Ovary (tissue), 9 donors: ENCODE data around the gene TMEM52B. TPM values are rescaled to one million over a fixed set of nuclear protein-coding genes. Genes with fewer than 3 reads are reported as not detected.
A peak's percentile ranks its signal among the peaks of the same experiment; 100 is the strongest.

Experiments used
- DNase-seq, 5 donors: peaks; one replicate each; pipeline ENCODE4 v3.0.0-alpha.2; 2019 to 2020
- H3K27ac ChIP-seq, 2 donors: fragments of 200-600 bp; one replicate each; pipeline versions ENCODE4 v1.5.1 to v1.8.0; 2019 to 2022
- H3K27me3 ChIP-seq: fragments of 200-600 bp; one replicate; pipeline ENCODE4 v1.8.0; 2022
- H3K36me3 ChIP-seq: fragments of 200-600 bp; sonication (generic); one replicate; pipeline ENCODE4 v1.5.1; 2019
- H3K4me1 ChIP-seq: one replicate; pipeline ENCODE4 v1.8.1; 2013; ENCODE audit warnings: mild to moderate bottlenecking, moderate library complexity; ENCODE audit not compliant: insufficient read depth
- H3K4me3 ChIP-seq: fragments of 200-600 bp; sonication (generic); one replicate; pipeline ENCODE4 v1.5.1; 2017
- H3K9me3 ChIP-seq, 2 donors: fragments of 200-600 bp in 1 of 2; sonication (generic) in 1 of 2; one replicate each; pipeline versions ENCODE4 v1.5.1 to v1.8.1; 2013 to 2019; ENCODE audit warnings: mild to moderate bottlenecking in 1 of 2, moderate library complexity in 1 of 2
- CTCF ChIP-seq, 3 donors: fragments of 450-650 bp in 2 of 3; fragments of 200-600 bp in 1 of 3; IDR thresholded peaks; one replicate each; pipeline versions ENCODE4 v1.5.1 to v1.8.0; 2016 to 2022; ENCODE audit warnings: antibody characterized with exemption in 3 of 3, mild to moderate bottlenecking in 1 of 3
- EP300 ChIP-seq: sonication (generic); formaldehyde crosslinking; IDR thresholded peaks from one replicate; pipeline ENCODE4 v1.6.1; 2017; ENCODE audit warnings: antibody characterized with exemption
- POLR2A ChIP-seq: fragments of 450-650 bp; IDR thresholded peaks from one replicate; pipeline ENCODE4 v1.6.1; 2017; ENCODE audit warnings: antibody characterized with exemption, mild to moderate bottlenecking, moderate library complexity
- WGBS, 3 donors: extraction: QIAGEN DNeasy Blood & Tissue Kit in 1 of 3; methylation state at CpG; one replicate each; pipeline versions ENCODE4 v1.1.5 to v1.1.7; 2013 to 2017; 5-methylcytosine and 5-hydroxymethylcytosine counted together
- intact Hi-C, 4 donors: fragments of 100-400 bp; cut with DNase I; formaldehyde crosslinking; loops; one replicate each; pipeline versions ENCODE4 v1.11.0 to v1.15.1; 2022 to 2023
- polyA plus RNA-seq, 2 donors: library from polyadenylated mRNA; stranded (reverse); fragments of 200-250 nt in 1 of 2; fragments of 350-450 nt in 1 of 2; fragmentation: Illumina TruSeq in 1 of 2; extraction: RNeasy Lipid Tissue Mini Kit (QIAGEN cat#74804) in 1 of 2; gene quantifications; one replicate each; pipeline ENCODE4 v1.2.3, GENCODE V29; 2013 to 2014
- total RNA-seq, 7 donors: library from RNA; depleted of rRNA in 2 of 7; stranded (reverse); fragments of >200 nt in 2 of 7; fragmentation: NEBNext Ultra II Directional in 3 of 7; extraction: Animal tissue kit (Norgen Biotek cat#: 25700) in 3 of 7; gene quantifications; one replicate each; pipeline versions ENCODE4 v1.1.0 to v1.2.4, GENCODE V29; 2016 to 2023
- donor health status: DM: no; HTN: no; CAD: no; lungs with moderate emphysema.
- donor health status: DM: no; HTN: no; CAD: no.
- donor health status: Bipolar disorder and iron deficiency.
- donor health status: DM: yes; HTN: yes; CAD: no.
- donor health status: DM: no; HTN: no; CAD: no.
- donor health status: DM: yes; HTN: yes; CAD: no.

The TMEM52B gene
- total and polyA plus RNA-seq, 9 donors: 0.04 to 0.69 (median 0.09) TPM; not detected in 5

DNA sequence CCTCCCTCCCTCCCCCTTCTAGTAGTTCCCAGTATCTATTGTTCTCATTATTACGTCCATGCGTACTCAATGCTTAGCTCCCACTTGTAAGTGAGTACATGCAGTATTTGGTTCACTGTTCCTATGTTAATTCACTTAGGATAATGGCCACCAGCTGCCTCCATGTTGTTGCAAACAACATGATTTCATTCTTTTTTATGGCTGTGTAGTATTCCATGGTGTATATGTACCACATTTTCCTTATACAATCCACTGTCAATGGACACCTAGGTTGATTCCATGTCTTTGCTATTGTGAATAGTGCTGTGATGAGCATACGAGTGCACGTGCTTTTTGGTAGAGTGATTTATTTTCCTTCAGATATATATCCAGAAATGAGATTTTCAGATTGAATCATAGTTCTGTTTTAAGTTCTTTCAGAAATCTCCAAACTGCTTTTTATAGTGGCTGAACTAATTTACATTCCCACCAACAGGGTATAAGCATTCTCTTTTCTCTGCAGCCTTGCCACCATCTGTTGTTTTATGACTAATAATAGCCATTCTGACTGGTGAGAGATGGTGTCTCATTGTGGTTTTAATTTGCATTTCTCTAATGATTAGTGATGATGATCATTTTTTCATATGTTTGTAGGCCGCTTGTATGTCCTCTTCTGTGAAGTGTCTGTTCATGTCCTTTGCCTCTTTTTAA lies 31.0 kb upstream of the TMEM52B start:
- TF ChIP-seq EP300 (no peak), CTCF (IDR thresholded peaks at IDR 0.05) (no peak), POLR2A (no peak)
- 88 to 92% (median 92%) methylated on average over 5 of the region's 5 CpGs for WGBS, 3 donors

DNA sequence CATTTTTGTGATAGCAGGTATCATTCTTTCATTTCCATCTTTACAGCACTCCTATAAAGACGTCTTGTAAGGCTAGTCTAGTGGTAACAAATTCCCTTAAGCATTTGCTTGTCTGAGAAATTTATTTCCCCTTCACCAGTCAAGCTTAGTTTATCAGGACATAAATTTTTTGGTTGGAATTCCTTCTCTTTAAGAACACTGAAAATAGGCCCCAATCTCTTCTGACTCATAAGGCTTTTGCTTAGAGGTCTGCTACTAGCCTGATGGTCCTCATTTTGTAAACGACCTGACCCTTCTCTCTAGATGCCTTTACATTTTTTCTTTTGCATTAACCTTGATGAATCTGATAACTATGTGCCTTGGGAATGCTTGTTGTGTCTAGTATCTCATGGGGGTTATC lies 27.2 kb upstream of the TMEM52B start:
- H3K27me3 ChIP-seq: no peaks in the 10 kb centered on the region
- TF ChIP-seq POLR2A: no peak
- no peak for TF ChIP-seq CTCF (IDR thresholded peaks at IDR 0.05)
- no peak for TF ChIP-seq EP300
- H3K4me3 ChIP-seq: no peak overlapping the region
- intact Hi-C loops: no loop called here
- no peaks in the 10 kb centered on the region for H3K36me3 ChIP-seq
- WGBS, 3 donors: 32 to 44% (median 39%) methylated on average over 2 of the region's 2 CpGs
- no peaks in the 10 kb centered on the region for H3K4me1 ChIP-seq
- no peak overlapping the region for H3K27ac ChIP-seq
- no peaks in the 10 kb centered on the region for H3K9me3 ChIP-seq
- no peak for DNase-seq

More for the DNA sequence above, 31.0 kb upstream of the TMEM52B start:
- Histone ChIP-seq H3K4me3 (no peak overlapping the region), H3K27me3 (no peaks in the 10 kb centered on the region), H3K27ac (no peak overlapping the region), H3K9me3 (no peaks in the 10 kb centered on the region), H3K36me3 (no peaks in the 10 kb centered on the region), H3K4me1 (no peaks in the 10 kb centered on the region)
- intact Hi-C loops: loop anchor here in 1 of 4 donors (10.0 kb wide), 1 partner anchor 113 kb away; the partner anchor contains the start of gene CLEC9A
- DNase-seq: no peak

DNA sequence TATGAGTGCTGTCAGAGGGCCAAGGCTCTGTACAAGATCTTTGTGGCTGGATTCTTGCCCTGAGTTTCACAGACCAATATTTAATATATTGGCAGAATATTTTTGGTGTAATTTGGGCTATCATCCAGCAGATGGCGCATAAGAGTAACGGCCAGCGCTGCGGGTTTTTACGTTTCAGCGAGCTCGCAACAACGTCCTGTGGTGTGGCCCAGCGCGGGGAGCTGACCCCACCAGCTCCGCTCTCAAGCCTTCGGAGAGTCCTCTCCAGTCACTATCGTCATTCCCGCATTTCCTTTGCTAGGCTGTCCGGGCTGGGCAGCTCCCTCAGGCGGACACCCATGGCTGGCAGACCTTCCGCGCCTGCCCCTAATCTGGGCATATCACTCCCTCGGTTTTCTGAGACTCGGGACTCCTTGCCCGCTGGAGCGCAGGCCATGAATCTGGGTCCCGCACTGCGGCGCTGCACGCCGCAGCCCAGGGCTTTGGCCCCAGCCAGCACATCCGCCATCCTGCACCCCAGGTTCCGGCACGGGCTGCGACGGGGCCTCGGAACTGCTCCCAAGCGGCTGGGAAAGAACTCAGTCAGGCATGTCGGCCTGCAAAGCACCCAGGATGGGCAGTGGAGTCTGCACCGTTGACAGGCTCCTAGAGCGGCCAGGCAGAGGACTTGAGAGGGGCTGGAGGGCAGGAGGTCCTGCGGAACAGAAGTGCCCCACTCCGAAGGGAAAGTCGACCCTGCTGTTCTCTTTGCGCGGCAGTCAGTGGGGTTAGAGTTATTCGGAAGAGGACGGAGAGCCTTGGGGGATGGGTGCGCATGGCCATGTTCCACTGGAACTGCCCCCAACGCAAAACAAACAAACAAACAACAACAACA lies 25.3 kb upstream of the TMEM52B start:
- 4 to 5% (median 5%) methylated on average over 46 of the region's 46 CpGs for WGBS, 3 donors
- intact Hi-C loops: no loop called here
- no peaks in the 10 kb centered on the region for H3K36me3 ChIP-seq
- H3K27me3 ChIP-seq: no peaks in the 10 kb centered on the region
- no peaks in the 10 kb centered on the region for H3K9me3 ChIP-seq
- H3K27ac ChIP-seq: peak overlapping the region; percentile 26 to 62
- no peaks in the 10 kb centered on the region for H3K4me1 ChIP-seq
- no peak for TF ChIP-seq POLR2A
- no peak for TF ChIP-seq EP300
- peak; percentile 71 to 82 (median 75) for TF ChIP-seq CTCF (IDR thresholded peaks at IDR 0.05)
- peak overlapping the region; percentile 46 for H3K4me3 ChIP-seq
- peak; percentile 62 to 77 (median 70) for DNase-seq

DNA sequence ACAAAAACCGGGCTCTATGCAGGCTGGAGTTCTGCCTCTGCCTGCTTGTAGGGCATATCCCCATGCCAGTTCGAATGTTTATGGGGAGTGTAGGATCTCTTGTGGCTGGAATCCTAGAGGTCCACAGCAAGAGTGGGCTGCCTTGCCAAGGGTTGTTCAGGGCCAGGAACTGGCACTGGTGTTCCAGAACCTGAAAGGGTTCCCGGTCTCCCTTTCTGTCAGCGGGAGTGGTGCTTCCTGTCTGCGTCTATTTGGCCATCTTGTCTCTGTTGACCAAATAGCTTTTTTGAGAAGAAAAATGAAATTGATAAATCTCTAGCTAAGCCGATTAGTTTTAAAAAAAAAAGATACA lies 24.7 kb upstream of the TMEM52B start:
- Histone ChIP-seq H3K36me3 (no peaks in the 10 kb centered on the region), H3K4me1 (no peaks in the 10 kb centered on the region), H3K4me3 (peak overlapping the region; percentile 46), H3K27me3 (no peaks in the 10 kb centered on the region), H3K27ac (no peak overlapping the region), H3K9me3 (no peaks in the 10 kb centered on the region)
- intact Hi-C loops: no loop called here
- TF ChIP-seq CTCF (IDR thresholded peaks at IDR 0.05): no peak
- TF ChIP-seq POLR2A: no peak
- no peak for TF ChIP-seq EP300
- 69% methylated on average over 6 of the region's 6 CpGs for WGBS, 3 donors
- DNase-seq: no peak
